Stimulated activated CD8-positive, alpha-beta memory T cell treated with anti-CD3 and anti-CD28 coated beads, Interleukin-7, amount 100 ng/mL, for 4 hours (primary cell): Measurements from ENCODE around the gene AK4.

Source experiments
- DNase-seq, 2 donors: peaks; one replicate each; pipeline ENCODE4 v3.0.0-alpha.2; 2020; ENCODE audit warnings: low read depth in 2 of 2

Gene AK4

DNA sequence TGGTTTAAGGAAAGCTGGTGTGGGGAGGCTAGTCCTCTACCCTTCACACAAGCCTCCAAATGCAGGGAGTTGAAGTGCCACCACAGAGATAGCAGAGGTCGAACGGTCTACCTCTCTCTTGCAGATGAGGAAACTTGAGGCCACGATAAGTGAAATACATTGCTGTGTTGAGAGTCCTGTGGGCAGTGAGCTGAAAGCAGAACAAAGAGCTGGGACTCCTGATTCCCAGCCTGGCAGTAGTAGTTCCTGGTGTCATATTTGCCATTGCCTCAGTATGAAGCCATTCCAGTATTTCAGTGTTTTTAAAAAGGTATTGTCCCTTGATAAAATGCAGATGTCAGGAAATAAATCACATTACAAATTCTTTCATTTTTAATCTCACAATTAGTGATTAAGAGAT lies 28.6 kb downstream of the AK4 start:
- DNase-seq, result no peak

DNA sequence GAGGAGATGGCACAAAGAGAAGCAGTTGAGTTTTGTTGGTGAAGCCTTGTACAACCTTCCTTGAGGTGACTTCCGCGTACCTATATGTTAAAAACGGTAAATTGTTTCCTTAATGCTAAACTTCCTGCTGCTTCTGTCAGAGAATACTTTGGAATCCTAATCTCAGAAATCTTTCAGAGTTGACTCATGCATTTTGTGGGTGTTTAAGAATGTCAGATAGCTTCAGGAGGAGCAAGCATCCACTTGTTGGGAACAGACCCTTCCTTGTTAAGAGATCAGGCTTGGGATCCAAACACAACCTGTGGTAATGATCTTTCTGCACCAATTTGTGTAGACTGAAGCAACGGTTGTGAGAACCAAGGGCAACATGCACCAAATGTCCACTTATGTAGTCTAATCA lies 29.5 kb downstream of the AK4 start:
- DNase-seq, result no peak

DNA sequence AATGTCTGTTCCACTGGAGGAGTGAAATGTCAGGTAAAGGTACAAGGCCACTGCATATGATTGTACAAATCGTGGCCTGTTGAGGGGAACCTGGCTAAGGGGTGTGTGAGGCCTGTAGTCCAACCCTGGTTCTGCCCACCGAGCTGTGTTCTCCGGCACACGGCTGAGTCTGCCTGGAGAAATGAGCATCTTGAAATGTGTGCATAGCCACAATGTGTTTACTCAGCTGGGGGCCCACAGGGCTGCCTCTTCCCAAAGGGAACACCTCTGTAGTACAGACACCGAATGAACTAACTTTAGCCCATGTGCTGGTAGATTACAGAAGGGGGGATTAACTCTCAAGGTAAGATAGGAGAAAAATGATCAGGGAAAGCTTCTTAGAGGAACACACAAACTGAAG lies 30.2 kb downstream of the AK4 start:
- DNase-seq, result no peak

DNA sequence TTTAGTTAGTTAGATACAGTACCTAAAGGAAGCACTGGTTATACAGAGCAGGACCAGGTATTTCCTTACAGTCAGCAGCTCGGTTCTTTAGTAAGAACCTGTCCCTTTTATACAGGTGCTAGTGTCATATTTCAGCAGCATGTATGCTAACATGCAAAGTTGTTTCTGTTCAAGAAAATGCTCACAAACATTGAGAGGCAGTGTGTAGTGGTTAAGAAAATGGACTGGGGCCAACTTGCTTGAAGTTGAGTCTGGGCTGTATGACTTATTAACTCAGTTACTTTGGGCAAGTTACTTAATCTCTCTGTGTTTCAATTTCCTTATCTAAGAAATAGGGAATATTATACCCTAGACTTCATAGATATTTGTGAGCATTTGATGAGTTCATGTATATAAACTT lies 31.1 kb downstream of the AK4 start:
- DNase-seq, result no peak

DNA sequence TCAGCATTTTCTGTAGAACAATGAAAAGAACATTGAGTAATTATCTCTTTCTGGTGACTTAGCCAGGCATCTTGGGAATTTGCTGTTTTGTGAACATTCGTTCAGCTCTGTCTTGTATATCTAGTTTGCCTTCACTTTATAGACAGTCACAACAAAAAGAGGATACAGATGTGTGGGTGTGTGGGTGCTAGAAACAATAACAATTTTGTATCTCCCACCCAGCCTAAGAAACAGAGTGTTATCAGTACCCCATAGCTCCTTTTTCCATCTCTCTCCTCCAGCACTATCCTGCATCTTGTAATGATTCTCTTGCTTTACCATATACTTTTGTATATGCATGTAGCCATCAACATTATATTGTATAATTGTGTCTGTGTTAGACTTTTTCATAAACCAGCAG lies 33.0 kb downstream of the AK4 start:
- no peak for DNase-seq

DNA sequence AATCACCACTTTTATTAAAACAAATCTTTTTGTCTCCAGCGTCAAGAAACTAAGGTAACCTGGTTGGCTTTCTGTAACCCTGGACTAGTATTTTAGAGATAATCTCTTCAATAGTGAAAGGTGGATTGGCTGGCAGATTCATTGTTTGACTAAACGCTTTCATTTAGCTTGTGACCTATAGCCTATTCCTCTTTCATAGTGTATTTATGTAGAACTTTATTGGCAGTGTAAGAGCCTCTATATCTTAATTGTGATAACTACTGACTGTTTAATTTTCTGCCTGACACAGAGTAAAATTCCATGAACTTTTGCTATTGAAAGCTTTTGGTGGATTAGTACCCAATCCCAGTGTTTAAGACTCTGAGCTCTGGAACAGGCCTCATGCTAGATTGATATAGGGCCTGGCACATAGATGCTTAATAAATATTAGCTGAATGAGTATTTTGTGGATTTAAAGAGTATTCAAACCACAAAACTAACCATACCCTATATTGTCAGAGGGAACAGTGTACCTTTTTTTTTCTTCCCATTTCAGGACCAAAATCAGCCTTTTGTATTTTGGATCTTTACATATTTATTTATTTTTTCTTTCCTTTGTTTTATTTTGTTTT lies 34.8 kb downstream of the AK4 start:
- no peak for DNase-seq

DNA sequence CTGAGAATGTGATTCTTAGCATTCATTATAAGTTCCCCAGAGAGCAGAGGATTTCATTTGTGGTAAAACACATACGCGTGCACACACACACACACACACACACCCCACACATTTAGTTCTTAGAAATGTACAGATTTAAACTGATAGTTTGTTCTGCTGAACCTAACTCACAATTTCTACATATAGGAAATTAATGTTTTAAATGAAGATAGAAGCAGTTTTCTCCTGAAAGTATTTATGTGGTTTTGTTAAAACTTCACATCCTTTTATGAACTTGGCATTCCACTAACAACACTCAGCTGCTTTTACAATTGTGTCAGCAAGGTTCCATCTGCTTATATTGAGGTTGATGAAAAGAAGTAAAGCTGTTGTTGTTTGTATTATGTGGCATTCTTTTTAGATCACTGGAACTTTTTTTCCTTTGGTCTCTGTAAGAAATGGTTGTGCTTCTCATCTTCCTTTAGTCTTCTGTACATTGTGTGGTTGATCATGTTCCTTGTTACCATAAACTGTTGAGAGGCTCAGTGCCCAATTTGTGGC lies 41.6 kb downstream of the AK4 start:
- no peak for DNase-seq

DNA sequence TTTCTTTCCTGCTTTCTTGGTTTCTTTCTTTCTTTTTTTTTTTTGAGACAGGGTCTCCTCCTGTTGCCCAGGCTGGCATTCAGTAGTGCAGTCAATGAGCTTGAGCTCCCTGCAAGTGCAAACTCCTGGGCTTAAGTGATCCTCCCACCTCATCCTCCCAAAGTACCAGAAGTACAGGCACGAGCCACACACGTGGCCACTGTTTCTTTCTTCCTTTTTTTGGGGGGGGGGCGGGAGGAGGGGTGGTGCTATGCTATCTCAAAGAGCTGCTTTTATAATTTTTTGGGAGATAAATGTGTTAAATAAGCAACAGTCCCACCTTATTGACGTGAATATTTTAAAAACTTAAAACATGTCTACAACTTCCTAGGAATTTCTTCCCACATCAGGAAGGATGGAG lies 42.2 kb downstream of the AK4 start:
- no peak for DNase-seq

DNA sequence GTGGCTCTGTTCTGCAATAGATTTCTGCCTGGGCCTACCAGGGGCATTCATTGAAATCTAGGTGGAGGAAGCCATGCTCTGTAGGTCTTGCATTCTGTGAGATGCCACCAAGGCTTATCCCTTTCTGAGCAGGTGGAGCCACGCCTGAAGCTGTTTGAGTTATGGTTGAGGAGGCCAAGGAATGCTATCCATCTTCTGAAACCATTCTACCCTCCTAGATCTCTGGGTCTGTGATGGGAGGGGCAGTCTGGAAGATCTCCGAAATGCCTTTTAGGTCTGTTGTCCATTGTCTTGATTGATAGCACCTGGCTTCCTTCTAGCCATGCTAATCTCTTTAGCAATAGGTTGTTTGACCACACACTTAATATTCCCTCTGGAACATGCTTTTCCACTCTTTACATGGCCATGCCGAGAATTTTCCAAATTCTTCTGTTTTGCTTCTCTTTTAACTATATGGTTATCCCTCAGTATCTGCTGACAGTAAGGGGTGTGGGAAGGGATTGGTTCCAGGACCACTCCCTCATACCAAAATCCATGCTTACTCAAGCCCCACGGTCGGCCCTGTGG lies 45.2 kb downstream of the AK4 start:
- DNase-seq, result no peak

DNA sequence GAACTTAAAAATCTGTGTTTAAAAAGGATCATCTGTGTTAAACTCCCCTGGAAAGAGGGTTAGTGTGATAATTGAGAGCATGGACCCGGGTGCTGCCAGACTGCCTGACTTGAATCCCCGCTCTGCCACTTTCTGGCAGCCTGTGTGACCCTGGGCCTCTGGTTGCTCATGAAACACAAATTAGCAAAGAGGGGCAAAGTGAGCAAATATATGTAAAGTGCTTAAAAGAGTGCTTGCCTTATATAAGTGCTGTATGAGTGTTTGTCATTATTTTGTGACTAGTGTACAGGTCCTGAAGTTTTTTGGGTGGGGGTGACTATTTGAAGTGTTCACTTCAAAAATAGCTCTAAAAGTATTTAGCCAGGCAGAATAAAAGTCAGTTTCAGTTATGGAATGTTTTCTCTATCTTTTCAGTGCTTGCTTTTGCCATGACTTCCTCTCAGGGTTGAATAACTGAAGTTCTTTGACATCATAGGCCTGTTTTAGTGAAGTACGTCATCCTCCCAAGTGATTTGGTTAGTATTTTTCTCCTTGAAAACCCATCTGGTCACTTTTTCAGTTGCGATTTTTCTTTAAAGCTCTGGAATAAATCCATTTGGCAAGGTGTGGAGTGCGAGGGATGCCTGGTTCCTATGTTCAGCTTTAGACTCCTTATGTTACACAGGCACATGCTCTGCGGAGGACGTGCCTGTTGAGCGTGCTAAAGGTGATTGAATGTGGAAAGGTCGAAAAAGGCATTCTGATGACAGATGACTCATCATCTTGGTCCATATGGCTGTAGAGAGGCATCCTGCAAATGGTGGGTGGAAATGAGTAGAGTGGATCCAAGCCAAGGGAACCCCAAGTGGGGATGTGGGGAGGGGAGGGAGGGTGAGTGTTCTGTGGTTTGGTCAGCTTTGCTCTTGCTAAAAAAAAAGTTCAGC lies 47.8 kb downstream of the AK4 start:
- DNase-seq, result no peak

DNA sequence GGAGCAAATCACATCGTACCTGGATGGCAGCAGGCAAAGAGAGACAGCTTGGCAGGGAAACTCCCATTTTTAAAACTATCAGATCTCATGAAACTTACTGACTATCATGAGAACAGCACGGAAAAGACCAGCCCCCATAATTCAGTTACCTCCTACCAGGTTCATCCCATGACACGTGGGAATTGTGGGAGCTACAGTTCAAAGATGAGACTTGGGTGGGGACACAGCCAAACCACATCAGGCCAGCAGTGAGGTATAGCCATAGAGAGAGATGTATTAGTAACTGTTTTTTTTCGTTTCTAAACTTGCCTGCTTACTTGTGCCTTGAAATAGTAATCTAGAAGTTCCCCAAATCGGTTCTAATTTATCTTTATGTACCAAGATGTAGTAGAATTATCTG lies 48.9 kb downstream of the AK4 start:
- no peak for DNase-seq

DNA sequence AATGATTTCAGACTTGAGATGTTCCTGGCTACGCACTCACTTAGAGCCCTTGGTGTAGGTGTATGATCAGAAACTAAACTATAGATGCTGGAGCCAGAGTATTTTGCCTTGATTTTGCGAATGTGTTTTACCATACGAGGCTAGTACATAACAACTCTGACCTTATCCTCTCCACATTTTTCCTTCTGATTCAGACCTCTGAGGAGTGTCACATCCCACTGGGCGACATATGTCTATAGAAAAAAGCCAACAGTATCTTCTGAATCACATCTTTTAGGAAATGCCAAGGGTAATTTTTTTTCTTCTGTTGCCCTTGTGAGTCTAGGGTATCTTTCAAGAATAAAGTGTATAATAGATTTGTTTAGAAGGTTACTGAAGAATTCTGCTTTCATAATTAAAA lies 49.6 kb downstream of the AK4 start:
- no peak for DNase-seq

DNA sequence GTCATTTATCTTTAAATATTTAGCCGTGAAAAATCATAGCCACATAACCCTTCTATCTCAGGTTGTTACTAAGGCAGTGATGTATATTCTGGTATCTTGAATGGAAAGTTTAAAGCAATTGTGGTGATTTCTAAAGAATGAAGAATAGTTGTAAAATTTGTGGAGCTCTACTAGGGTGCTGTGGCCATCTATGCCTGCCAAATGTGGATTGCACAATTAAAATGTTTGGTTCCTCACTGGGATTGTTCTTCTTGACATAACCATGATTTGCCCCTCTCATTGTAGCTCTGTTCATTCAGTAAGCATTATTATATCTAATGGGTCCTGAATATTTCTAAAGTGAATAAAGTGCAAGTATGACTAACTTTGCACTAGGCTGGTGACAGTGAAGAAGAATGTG lies 50.1 kb downstream of the AK4 start:
- no peak for DNase-seq

DNA sequence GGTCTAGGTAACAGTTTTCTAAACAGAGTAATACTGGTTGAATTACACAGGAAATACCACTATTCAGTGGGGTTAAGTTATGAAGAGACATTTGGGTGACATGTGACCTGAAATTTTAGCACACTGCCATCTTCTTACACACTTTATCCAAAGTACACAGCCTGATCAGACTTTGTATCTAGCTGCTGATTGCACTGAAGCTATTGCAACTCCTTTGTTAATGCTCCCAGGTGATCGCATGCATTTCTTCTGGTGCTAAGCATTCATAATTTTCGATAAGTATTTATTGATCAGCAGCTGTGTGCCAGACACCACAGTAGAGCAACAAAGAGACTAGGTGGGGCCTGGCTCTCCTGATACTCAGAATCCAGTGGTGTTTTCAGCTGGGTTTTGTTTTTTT lies 52.4 kb downstream of the AK4 start:
- no peak for DNase-seq

DNA sequence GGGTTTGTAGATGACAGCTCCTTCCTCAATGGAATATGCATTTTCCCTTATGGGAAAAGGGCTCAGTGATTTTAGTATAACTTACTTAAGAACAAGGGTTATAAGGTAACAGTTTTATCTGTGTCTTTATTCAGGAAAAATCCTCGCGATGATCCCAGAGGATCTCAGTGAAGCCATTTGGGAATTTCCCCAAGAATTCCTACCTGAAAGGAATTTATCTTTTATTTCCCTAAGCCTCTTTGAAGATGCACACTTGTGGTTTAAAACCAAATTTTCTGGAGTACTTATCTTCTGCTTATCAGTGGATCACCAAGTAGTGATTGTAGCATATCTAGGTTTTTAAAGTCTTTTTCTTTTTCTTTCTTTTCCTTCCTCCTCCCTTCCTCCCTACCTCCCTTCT lies 58.8 kb downstream of the AK4 start:
- no peak for DNase-seq

DNA sequence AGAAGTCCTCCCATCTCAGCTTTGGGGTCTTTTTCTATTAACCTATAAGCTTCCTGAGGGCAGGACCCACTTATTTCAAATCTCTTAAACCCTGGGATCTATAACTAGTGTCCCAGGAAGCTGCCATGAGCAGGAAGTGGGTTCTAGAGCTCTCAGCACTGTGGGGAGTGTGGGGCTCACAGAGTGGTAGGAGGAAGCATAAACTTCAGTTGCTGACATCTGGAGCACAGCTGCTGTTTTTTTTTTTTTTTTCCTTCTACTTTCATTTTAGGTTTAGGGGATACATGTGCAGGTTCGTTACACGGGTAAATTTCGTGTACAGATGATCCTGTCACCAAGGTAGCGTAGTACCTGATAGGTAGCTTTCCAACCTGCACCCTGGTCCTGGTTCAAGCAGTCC lies 59.3 kb downstream of the AK4 start:
- DNase-seq, result no peak

DNA sequence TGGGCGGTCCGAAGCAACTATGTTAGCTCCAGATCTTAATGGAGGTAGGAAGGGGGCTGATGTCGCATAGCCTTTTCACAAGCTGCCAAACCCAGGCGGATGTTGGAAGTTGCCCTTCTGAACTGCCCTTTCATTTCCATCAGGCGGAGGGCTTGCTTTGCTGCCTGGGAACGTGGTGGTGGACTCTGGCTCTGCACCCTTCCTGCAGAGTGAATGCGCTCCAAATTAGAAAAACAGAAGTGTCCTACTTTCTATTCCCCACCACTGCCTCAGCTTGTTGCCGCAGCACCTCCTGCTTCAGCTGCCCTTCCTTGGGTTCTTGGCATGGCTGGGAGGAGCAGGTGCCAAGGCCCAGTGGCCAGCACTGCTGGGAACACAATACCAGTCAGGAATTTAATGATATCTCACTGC lies 60.6 kb downstream of the AK4 start:
- no peak for DNase-seq

DNA sequence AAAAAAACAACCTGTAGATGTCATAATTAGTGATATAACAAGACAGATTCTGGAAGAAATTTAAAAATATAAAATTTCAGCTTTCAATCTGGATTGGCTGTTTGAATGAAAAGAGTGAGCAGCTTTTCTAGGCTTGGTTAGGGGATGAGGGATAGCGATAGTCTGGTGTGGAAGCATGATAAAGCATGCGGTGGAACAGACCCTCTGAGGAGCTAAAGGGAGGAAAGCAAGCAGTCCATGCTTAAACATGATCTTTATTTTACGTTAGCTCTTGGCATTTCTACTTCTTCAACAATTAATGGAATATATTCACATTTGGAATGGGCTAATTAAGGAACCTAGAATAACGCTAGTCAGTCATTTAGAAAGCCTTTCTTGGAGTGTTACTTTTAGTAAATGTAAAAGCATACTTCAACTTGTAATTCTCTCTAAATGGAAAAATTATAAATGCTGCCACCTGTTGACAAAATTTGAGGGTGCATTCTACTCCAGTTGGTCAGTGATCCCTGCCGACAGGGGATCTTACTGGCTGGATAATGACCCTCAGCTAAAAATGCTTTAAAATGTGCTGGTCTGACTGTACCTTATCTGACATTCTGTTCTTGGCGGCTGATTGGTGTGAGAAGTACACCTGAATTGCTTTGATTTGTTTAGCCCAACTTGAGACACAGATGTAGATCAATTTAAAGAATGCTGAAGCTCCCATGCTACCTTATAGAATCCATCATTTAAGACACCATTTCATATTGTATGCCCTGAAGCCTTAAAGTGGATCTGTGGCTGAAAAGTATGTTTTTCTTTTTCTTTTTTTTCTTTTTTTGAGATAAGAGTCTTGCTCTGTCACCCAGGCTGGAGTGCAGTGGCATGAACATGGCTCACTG lies 61.2 kb downstream of the AK4 start:
- DNase-seq, result no peak

DNA sequence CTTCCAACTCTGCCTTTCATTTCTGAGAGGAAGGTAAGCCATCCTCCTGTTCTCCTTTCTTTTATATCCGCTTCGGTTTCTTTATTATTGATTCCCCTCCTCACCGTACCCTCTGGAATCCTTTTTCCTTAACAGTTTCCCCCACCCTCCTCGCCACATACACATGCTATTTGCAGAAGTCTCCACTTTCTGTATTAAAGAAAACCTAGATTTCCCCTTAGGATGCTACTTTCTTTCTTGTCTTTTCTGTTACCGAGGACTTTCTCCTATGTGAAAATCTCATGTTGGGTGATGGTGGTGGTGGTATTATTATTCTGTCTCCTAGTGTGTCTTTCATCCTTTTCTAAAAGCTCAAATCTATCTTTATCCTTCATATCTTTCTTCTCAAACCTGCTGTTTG lies 62.3 kb downstream of the AK4 start:
- no peak for DNase-seq

DNA sequence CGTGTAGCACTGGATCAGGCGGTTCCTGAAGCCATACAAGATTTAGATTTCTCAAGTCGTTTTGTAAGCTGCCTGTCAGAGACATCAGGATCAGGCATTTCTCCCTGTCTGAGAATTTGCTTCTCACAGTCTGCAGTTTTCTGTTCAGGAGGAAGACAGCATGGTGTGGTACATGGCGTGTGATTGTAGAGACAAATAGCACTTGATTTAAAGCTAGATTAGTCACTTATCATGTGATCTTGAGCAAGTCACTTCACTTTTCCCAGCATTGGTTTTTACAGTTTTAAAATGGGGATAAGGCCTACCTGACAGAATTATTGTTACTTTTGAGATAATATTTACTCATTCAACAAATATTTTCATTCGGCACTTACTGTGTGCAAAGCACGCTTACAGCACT lies 63.3 kb downstream of the AK4 start:
- DNase-seq, result no peak

DNA sequence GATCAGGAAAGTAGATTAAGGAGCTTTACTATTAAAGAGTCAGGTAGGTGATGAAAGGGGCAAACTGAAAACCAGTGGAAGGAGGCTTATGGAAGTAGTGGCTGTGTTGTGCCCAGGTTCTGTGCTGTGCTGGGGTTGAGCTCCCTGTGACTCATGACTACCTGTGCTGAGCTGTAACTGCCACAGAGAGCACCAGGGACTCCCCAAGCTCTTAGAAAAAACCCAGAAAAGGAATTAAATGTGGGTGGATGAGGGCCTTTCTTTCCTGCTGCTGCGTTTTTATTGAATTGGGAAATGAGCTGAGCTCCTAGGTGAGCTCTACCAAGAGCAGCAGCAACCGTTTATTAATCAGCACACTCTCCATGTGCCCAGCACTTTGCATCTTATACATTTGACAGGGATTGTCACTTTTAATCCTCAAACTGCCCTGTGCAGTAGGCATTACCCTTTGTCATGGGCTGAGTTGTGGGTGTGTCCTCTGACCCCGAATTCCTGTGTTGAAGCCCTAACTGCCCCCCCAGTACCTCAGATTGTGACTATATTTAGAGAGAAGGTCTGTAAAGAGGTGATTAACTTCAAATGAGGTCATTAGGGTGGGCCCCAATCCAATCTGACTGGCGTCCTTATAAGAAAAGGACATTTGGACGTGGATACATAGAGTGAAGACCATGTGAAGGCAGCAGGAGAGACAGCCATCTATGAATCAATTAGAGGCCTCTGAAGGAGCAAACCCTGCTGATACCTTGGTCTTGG lies 65.4 kb downstream of the AK4 start:
- DNase-seq, result no peak
